Endothelial cell of umbilical vein (primary cell): Measurements from ENCODE around the gene BCAN. TPM values are rescaled to one million over a fixed set of nuclear protein-coding genes. Genes with fewer than 3 reads are reported as not detected.

Source experiments
- BruUV-seq: library from RNA; stranded (reverse); fragments of 400-500 nt; replicated peaks from 2 replicates; lab custom pipeline; 2021; lab: Mats Ljungman, UMichigan
- CTCF ChIA-PET: fragments of 300-600, 350-600 bp; sonication (Branson Sonifier 250); formaldehyde crosslinking; loops from one replicate; lab custom pipeline; 2021; ENCODE audit warnings: antibody characterized with exemption, inconsistent platforms; lab: Charles Lee
- POLR2A ChIA-PET: fragments of 300-600, 350-600 bp; sonication (Branson Sonifier 250); formaldehyde crosslinking; loops from one replicate; lab custom pipeline; 2021; ENCODE audit warnings: antibody characterized with exemption, inconsistent platforms; lab: Charles Lee
- DNase-seq: peaks from one replicate; pipeline ENCODE4 v3.0.0-alpha.2; 2011; ENCODE audit warnings: low read depth, low spot score
- FAIRE-seq: peaks from 2 replicates; lab custom pipeline; 2011; peaks lifted over from hg19 to GRCh38; lab: Jason Lieb, UNC
- H2AFZ ChIP-seq: 2 replicates; pipeline ENCODE4 v1.6.0; 2012; ENCODE audit warnings: low read depth, low read length, control low read depth, inconsistent platforms
- H3K27ac ChIP-seq: 2 replicates; pipeline ENCODE4 v1.5.1; 2011; ENCODE audit warnings: low read depth, mild to moderate bottlenecking, control low read depth, low read length, moderate library complexity; ENCODE audit not compliant: insufficient read depth
- H3K27me3 ChIP-seq, 2 experiments: 2 replicates each; pipeline versions ENCODE4 v1.6.0 to v1.6.1; 2011; ENCODE audit warnings: low read length in 2 of 2, mixed read lengths in 1 of 2; ENCODE audit not compliant: control insufficient read depth in 2 of 2, insufficient read depth in 2 of 2
- H3K36me3 ChIP-seq, 2 experiments: 2 replicates in 1 of 2; 3 replicates in 1 of 2; pipeline ENCODE4 v1.5.1; 2011; ENCODE audit warnings: low read length in 2 of 2, mild to moderate bottlenecking in 1 of 2, moderate library complexity in 1 of 2; ENCODE audit not compliant: control insufficient read depth in 2 of 2, insufficient read depth in 2 of 2; ENCODE audit errors: extremely low read depth in 1 of 2
- H3K4me1 ChIP-seq: 3 replicates; pipeline ENCODE4 v1.5.1; 2011; ENCODE audit warnings: mild to moderate bottlenecking, low read length; ENCODE audit not compliant: control insufficient read depth, insufficient read depth; ENCODE audit errors: extremely low read depth
- H3K4me2 ChIP-seq: 2 replicates; pipeline ENCODE4 v1.6.1; 2011; ENCODE audit warnings: low read length, control low read depth, mixed read lengths; ENCODE audit not compliant: insufficient read depth
- H3K4me3 ChIP-seq, 3 experiments: fragments of 200-600 bp in 1 of 3; sonication (generic), shearing (Covaris generic) in 1 of 3; replicated peaks in 1 of 3; 2 replicates each; pipeline ENCODE4 v1.5.1; 2011 to 2016; ENCODE audit warnings: control low read depth in 3 of 3, low read length in 3 of 3, mild to moderate bottlenecking in 2 of 3, inconsistent platforms in 1 of 3, low read depth in 1 of 3, moderate library complexity in 1 of 3; ENCODE audit not compliant: insufficient read depth in 1 of 3
- H3K79me2 ChIP-seq: 2 replicates; pipeline ENCODE4 v1.6.0; 2012; ENCODE audit warnings: low read length, inconsistent platforms; ENCODE audit not compliant: control insufficient read depth, insufficient read depth
- H3K9ac ChIP-seq: replicated peaks from 2 replicates; pipeline ENCODE3; 2011; ENCODE audit warnings: low read length, control low read depth; ENCODE audit not compliant: insufficient read depth; ENCODE audit errors: extremely low read depth
- H3K9me1 ChIP-seq: replicated peaks from 3 replicates; pipeline ENCODE4 v1.6.0; 2011; ENCODE audit warnings: mild to moderate bottlenecking, low read length; ENCODE audit not compliant: control insufficient read depth, insufficient read depth; ENCODE audit errors: extremely low read depth
- H3K9me3 ChIP-seq: replicated peaks from 2 replicates; pipeline ENCODE4 v1.5.1; 2012; ENCODE audit warnings: low read length, inconsistent platforms; ENCODE audit not compliant: control insufficient read depth, insufficient read depth
- H4K20me1 ChIP-seq: replicated peaks from 2 replicates; pipeline ENCODE3; 2011; ENCODE audit warnings: mild to moderate bottlenecking, low read length; ENCODE audit not compliant: control insufficient read depth, insufficient read depth; ENCODE audit errors: extremely low read depth
- POLR2AphosphoS5 ChIP-seq: IDR thresholded peaks from 2 replicates; pipeline ENCODE4 v1.6.1; 2012; ENCODE audit warnings: low read depth, mild to moderate bottlenecking, control low read depth, low read length, moderate library complexity; ENCODE audit not compliant: insufficient read depth
- dilution Hi-C: fragments of 300-500 bp; cut with MboI; formaldehyde crosslinking; loops from one replicate; pipeline ENCODE4 v1.15.0; 2019; ENCODE audit warnings: low sequenced_read_pairs; ENCODE audit not compliant: extremely low pct_ligation_motif_present
- intact Hi-C: fragments of 100-400 bp; cut with micrococcal nuclease; formaldehyde crosslinking; loops from one replicate; pipeline ENCODE4 v1.10.0; 2022
- polyA plus RNA-seq, 4 experiments: library from polyadenylated mRNA; depleted of rRNA in 3 of 4; stranded (reverse) in 3 of 4; unstranded in 1 of 4; fragments of >200 nt; gene quantifications; 2 replicates each; pipeline versions ENCODE4 v1.2.1 to v1.2.3, GENCODE V29; 2011 to 2012; ENCODE audit warnings: missing spikeins in 1 of 4
- total RNA-seq: library from RNA; stranded (reverse); gene quantifications from 2 replicates; pipeline ENCODE4 v1.2.3, GENCODE V29; 2021
- TF ChIP-seq, protein P1 (sequence below), 2 donors: IDR thresholded peaks; 1 replicate in 1 of 2; 2 replicates in 1 of 2; pipeline ENCODE4 v1.5.1; 2011; ENCODE audit warnings: low read length in 2 of 2, mild to moderate bottlenecking in 2 of 2, moderate library complexity in 2 of 2, control low read depth in 1 of 2, inconsistent platforms in 1 of 2, low read depth in 1 of 2; ENCODE audit not compliant: insufficient read depth in 1 of 2; ENCODE audit errors: extremely low read depth in 1 of 2

BCAN gene
- total and polyA plus RNA-seq, 2 donors (not counting 3 experiments of a cell fraction or from before 2014, with no cell fraction given), result 0.15 TPM; not detected in 1

GRCh38 chr1:156689035-156689952 is 47.4 kb downstream of the BCAN start:
- TF ChIP-seq POLR2AphosphoS5, result no peak
- TF ChIP-seq, protein P1, sequence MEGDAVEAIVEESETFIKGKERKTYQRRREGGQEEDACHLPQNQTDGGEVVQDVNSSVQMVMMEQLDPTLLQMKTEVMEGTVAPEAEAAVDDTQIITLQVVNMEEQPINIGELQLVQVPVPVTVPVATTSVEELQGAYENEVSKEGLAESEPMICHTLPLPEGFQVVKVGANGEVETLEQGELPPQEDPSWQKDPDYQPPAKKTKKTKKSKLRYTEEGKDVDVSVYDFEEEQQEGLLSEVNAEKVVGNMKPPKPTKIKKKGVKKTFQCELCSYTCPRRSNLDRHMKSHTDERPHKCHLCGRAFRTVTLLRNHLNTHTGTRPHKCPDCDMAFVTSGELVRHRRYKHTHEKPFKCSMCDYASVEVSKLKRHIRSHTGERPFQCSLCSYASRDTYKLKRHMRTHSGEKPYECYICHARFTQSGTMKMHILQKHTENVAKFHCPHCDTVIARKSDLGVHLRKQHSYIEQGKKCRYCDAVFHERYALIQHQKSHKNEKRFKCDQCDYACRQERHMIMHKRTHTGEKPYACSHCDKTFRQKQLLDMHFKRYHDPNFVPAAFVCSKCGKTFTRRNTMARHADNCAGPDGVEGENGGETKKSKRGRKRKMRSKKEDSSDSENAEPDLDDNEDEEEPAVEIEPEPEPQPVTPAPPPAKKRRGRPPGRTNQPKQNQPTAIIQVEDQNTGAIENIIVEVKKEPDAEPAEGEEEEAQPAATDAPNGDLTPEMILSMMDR (IDR thresholded peaks at IDR 0.05; ENCODE audit: extremely low read depth in 1 of 2, insufficient read depth in 1 of 2, low read depth in 1 of 2, low read length in 2 of 2), result peak; percentile 87 to 93
- peak; percentile 98 for FAIRE-seq
- no TSS peak for BruUV-seq
- Histone ChIP-seq H3K9me1 (no peaks in the 10 kb centered on the region), H3K4me3 (no peak overlapping the region), H3K27ac (no peak overlapping the region), H3K9ac (no peak overlapping the region), H4K20me1 (no peaks in the 10 kb centered on the region), H3K4me2 (peak overlapping the region; percentile 42), H3K27me3 (peaks cover 19 to 31% of the 10 kb centered on the region in 2 experiments), H3K79me2 (no peaks in the 10 kb centered on the region), H3K4me1 (no peaks in the 10 kb centered on the region), H3K36me3 (no peaks in the 10 kb centered on the region), H2AFZ (peak overlapping the region; percentile 55), H3K9me3 (no peaks in the 10 kb centered on the region)
- CTCF ChIA-PET, result interaction anchor here (0.6 to 16.7 kb wide), 67 partner anchors 11 to 401 kb away, joined by 3 to 546 read pairs (median 5); partner anchors contain the start of genes CRABP2, HAPLN2, HDGF and INSRR
- dilution Hi-C loops, result no loop called here
- DNase-seq, result peak; percentile 86
- POLR2A ChIA-PET, result interaction anchor here (0.9 to 1.1 kb wide), 3 partner anchors 15 to 39 kb away, joined by 3 to 6 read pairs (median 4); partner anchors contain the start of genes ISG20L2 and METTL25B
- intact Hi-C loops, result loop anchor here (1.0 kb wide), 6 partner anchors 16 to 238 kb away; partner anchors contain the start of genes CRABP2, NTRK1 and PRCC
